ENCODE measurements around the gene PRR5.

DNA sequence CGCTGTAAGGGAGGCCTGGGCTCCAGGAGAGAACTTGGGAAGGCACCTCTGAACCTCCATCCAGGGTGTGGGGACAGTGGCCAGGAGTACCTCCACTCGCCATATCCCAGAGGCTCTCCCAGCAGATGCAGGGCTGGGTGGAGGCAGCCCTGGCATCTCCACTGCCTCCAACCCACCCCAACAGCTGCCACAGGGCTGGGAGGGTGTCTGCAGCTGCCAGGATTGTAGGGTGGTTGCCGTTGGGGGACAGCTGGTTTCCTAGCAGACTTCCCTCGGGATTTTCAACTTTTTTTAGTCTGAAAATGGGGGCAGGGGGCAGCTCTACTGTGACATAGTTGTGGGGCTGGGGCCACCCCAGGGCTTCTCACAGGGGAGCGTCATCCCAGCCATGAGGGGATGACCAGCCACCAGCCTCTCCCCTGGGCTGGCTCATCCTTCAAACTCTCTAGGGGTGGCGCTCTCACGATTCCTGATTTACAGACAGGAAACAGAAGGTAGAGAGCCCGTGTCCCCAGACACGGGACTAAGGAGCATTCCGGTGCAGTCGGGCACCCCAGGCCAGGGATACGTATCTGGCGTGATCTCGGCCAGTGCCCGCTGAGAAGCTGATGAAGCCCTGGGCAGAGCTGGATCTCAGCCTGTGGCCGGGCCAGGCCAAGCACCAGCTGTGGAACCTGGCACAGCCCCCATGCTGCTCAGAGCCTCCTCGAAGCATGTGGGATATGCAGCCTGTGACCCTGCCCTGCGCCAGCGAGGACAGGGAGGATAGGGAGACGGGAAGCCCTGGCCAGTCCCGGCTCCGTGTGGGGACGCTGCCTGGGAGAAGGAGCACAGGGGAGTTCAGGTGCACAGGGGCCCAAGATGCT lies 9.9 kb downstream of the PRR5 start:
- no peak for TF ChIP-seq EZH2phosphoT487 (IDR thresholded peaks at IDR 0.05; ENCODE audit: low read depth)
- TF ChIP-seq, protein P1, sequence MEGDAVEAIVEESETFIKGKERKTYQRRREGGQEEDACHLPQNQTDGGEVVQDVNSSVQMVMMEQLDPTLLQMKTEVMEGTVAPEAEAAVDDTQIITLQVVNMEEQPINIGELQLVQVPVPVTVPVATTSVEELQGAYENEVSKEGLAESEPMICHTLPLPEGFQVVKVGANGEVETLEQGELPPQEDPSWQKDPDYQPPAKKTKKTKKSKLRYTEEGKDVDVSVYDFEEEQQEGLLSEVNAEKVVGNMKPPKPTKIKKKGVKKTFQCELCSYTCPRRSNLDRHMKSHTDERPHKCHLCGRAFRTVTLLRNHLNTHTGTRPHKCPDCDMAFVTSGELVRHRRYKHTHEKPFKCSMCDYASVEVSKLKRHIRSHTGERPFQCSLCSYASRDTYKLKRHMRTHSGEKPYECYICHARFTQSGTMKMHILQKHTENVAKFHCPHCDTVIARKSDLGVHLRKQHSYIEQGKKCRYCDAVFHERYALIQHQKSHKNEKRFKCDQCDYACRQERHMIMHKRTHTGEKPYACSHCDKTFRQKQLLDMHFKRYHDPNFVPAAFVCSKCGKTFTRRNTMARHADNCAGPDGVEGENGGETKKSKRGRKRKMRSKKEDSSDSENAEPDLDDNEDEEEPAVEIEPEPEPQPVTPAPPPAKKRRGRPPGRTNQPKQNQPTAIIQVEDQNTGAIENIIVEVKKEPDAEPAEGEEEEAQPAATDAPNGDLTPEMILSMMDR (IDR thresholded peaks at IDR 0.05; ENCODE audit: low read depth, low read length) = no peak

Measured in OCI-LY3 (cell line).